Activated CD4-positive, alpha-beta T cell treated with anti-CD3 and anti-CD28 coated beads for 48 hours (primary cell): ENCODE data around the gene GABRB2.
"Not testable (repeated sequence)": the region's sequence is repeated elsewhere in the genome, so short reads cannot be mapped to it uniquely, and the experiment has no call there.

Source experiments
- DNase-seq: peaks from one replicate; pipeline ENCODE4 v3.0.0-alpha.2; 2020

Gene GABRB2

GRCh38 chr5:161380486-161380885 is 166.0 kb downstream of the GABRB2 start:
- no peak for DNase-seq

GRCh38 chr5:161378701-161379100 is 167.8 kb downstream of the GABRB2 start:
- no peak for DNase-seq

GRCh38 chr5:161376034-161376433 is 170.5 kb downstream of the GABRB2 start:
- DNase-seq, result no peak

- DNase-seq, result no peak
Measured at GRCh38 chr5:161373345-161373707, 173.2 kb downstream of the GABRB2 start.

GRCh38 chr5:161372682-161373344 is 173.7 kb downstream of the GABRB2 start:
- no peak for DNase-seq

GRCh38 chr5:161369022-161369421 is 177.5 kb downstream of the GABRB2 start:
- DNase-seq, result no peak

- no peak for DNase-seq
Measured at GRCh38 chr5:161358446-161358845, 188.1 kb downstream of the GABRB2 start.

GRCh38 chr5:161344234-161344633 is 202.3 kb downstream of the GABRB2 start:
- no peak for DNase-seq

- DNase-seq, result no peak
Measured at GRCh38 chr5:161342886-161343285, 203.6 kb downstream of the GABRB2 start.

GRCh38 chr5:161340012-161340411 is 206.5 kb downstream of the GABRB2 start:
- DNase-seq, result no peak

- DNase-seq, result no peak
Measured at GRCh38 chr5:161333194-161333880, 213.2 kb downstream of the GABRB2 start.

GRCh38 chr5:161332343-161332742 is 214.2 kb downstream of the GABRB2 start:
- no peak for DNase-seq

GRCh38 chr5:161314033-161314432 is 232.5 kb downstream of the GABRB2 start:
- no peak for DNase-seq

GRCh38 chr5:161312882-161313281 is 233.6 kb downstream of the GABRB2 start:
- DNase-seq, result no peak

GRCh38 chr5:161311965-161312364 is 234.6 kb downstream of the GABRB2 start:
- DNase-seq, result no peak

GRCh38 chr5:161311146-161311708 is 235.3 kb downstream of the GABRB2 start:
- DNase-seq, result no peak

GRCh38 chr5:161306351-161306995 is 240.1 kb downstream of the GABRB2 start:
- DNase-seq, result no peak

- no peak for DNase-seq
Measured at GRCh38 chr5:161305601-161306000, 240.9 kb downstream of the GABRB2 start.

GRCh38 chr5:161302559-161302958 is 244.0 kb downstream of the GABRB2 start:
- DNase-seq, result no peak

- no peak for DNase-seq
Measured at GRCh38 chr5:161301586-161301985, 244.9 kb downstream of the GABRB2 start.

GRCh38 chr5:161299053-161299452 is 247.5 kb downstream of the GABRB2 start:
- DNase-seq, result no peak

- not testable (repeated sequence) for DNase-seq
Measured at GRCh38 chr5:161297388-161297787, 249.1 kb downstream of the GABRB2 start.

GRCh38 chr5:161295721-161296250 is 250.7 kb downstream of the GABRB2 start:
- no peak for DNase-seq

- no peak for DNase-seq
Measured at GRCh38 chr5:161288071-161288470, 258.5 kb downstream of the GABRB2 start.
